HT-29 (cell line): ENCODE data around the gene PRMT7. TPM values are rescaled to one million over a fixed set of nuclear protein-coding genes. Genes with fewer than 3 reads are reported as not detected.
A peak's percentile ranks its signal among the peaks of the same experiment; 100 is the strongest.

ENCODE experiments used
- DNase-seq: peaks from one replicate; pipeline ENCODE4 v3.0.0-alpha.2; 2015; ENCODE audit warnings: low spot score
- total RNA-seq: library from RNA; depleted of rRNA; stranded (reverse); fragments of >200 nt; shearing (Covaris generic); gene quantifications from 2 replicates; pipeline ENCODE4 v1.2.3, GENCODE V29; 2014; rRNA removed

The PRMT7 gene
- total RNA-seq: 36.3 and 50.6 TPM in 2 replicates

GRCh38 chr16:68310774-68311511 lies at the start of gene PRMT7, which contains the start of gene SLC7A6OS:
TSS of gene PRMT7 (plus strand) at chr16:68311019. CDS start at chr16:68315980, 4,961 bp downstream.
TSS of gene SLC7A6OS (minus strand) at chr16:68310946. CDS start at chr16:68310926, 20 bp downstream.
- DNase-seq: peak; percentile 92

DNA sequence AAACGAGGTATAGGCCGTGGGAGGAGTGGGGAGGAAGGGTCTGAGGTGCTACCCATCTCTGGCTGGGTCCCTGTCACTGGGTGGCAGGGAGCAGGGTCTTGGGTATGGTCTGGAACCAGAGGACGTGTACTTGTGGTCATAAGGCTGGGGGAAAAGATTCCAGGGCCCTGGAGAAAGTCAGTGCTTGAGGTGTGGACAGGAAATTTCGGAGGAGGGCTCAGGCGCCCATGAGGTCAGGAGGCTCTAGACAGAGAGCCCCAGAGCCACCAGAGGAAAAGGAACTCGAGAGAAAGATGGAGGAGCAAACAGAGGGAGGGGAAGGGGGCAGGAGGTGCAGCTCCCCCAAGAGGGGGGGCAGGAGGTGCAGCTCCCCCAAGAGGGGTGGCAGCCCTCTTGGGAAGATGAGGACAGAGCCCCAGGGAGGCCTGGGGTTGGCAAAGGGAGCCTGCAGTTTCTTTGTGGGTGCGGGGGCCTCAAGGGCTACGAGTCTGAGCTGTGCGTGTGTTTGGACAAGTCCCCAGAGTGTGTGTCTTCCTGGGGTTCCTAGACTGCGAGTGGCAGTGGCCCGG lies 47.2 kb upstream of the PRMT7 start:
- DNase-seq: no peak

GRCh38 chr16:68264128-68265077 lies 46.4 kb upstream of the PRMT7 start, which contains the start of gene SLC7A6:
TSS of gene SLC7A6 (plus strand) at chr16:68264526. CDS start at chr16:68274727, 10,201 bp downstream.
- peak; percentile 85 for DNase-seq

- DNase-seq: peak; percentile 88
Observed at GRCh38 chr16:68265078-68265920, 45.5 kb upstream of the PRMT7 start.

GRCh38 chr16:68267612-68268405 lies 43.0 kb upstream of the PRMT7 start:
- peak; percentile 45 for DNase-seq

DNA sequence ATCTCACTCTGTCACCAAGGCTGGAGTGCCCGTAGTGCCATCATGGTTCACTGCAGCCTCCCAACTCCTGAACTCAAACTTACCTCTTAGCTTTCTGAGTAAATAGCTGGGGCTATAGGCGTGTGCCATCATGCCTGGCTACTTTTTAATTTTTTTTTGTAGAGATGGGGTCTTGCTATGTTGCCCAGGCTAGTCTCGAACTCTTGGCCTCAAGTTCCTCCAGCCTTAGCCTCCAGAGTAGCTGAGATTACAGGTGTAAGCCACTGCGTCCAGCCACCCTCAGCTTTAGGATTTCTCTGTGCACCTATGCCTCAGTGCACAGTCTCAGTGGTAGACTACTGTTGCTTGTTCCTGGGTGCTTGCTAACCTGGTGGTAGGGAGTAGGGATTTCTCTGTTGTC lies 41.0 kb upstream of the PRMT7 start:
- no peak for DNase-seq

DNA sequence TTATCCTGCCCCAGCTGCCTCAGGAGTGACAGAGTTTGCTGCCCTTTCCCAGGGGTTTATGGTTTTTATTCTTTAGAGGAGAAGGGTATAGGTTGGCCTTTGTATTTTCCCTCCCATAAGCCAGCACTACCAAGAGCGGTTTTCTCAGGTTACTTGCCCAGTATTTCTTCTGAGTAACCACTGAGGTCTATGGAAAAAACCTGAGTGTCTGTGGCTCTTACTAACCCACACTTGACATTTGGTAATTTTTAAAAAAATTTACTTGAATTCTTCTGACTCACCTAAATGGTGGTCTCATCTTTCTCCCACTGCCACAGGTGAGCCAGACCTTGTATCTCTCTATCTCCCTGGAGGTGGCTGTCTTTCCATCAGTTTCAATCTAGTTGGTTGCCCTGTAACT lies 40.5 kb upstream of the PRMT7 start:
- DNase-seq: no peak

- no peak for DNase-seq
Observed at GRCh38 chr16:68272507-68273209, 38.2 kb upstream of the PRMT7 start.

DNA sequence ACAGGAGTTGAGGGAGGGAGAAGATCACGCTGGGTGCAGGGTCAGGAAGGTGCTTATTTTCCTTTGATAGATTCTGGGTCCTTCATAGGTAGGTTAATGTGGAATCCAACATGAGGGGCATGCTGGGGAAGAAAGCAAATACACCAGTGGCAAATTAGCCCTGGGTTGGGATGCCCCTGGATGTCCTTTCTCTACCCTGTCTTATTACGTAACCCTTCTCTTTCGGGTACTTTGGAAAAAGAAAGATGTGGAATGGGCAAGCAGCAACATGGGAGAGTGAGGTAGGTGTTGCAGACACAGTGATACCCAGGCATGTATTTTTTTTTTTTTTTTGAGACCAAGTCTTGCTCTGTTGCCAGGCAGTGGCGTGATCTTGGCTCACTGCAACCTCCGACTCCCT lies 37.4 kb upstream of the PRMT7 start:
- DNase-seq: no peak

DNA sequence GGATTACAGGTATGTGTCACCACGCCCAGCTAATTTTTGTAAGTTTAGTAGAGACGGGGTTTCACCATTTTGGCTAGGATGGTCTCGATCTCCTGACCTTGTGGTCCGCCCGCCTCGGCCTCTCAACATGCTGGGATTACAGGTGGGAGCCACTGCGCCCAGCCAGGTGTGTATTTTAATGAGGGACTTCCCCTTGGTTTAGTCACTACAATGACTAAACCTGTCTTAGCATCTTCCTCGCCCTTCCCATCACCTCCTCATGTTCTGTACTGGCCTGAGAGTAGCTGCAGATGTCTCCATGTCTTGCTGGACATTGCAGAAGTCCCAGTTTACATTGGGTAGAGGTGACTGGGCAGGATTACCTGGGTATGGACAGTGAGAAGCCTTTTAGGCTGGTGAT lies 36.9 kb upstream of the PRMT7 start:
- no peak for DNase-seq

DNA sequence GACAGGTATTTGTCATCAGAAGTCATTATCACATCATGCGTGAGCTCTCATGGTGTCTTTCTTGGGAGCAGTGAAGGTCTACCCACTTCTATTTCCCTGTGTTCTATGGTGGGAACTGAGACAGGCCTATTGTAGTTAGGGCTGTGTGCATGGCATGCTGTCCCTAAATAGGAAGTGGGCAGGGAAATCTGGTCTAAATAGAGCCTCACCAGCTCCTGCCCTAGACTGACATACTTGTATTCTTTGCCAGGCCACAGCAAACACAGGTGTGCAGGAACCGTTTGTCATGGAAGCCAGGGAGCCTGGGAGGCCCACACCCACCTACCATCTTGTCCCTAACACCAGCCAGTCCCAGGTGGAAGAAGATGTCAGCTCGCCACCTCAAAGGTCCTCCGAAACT lies 36.4 kb upstream of the PRMT7 start:
- no peak for DNase-seq

- DNase-seq: no peak
Observed at GRCh38 chr16:68275611-68276191, 35.1 kb upstream of the PRMT7 start.

GRCh38 chr16:68276223-68276622 lies 34.6 kb upstream of the PRMT7 start:
- DNase-seq: no peak

- no peak for DNase-seq
Observed at GRCh38 chr16:68279726-68280558, 30.9 kb upstream of the PRMT7 start.

DNA sequence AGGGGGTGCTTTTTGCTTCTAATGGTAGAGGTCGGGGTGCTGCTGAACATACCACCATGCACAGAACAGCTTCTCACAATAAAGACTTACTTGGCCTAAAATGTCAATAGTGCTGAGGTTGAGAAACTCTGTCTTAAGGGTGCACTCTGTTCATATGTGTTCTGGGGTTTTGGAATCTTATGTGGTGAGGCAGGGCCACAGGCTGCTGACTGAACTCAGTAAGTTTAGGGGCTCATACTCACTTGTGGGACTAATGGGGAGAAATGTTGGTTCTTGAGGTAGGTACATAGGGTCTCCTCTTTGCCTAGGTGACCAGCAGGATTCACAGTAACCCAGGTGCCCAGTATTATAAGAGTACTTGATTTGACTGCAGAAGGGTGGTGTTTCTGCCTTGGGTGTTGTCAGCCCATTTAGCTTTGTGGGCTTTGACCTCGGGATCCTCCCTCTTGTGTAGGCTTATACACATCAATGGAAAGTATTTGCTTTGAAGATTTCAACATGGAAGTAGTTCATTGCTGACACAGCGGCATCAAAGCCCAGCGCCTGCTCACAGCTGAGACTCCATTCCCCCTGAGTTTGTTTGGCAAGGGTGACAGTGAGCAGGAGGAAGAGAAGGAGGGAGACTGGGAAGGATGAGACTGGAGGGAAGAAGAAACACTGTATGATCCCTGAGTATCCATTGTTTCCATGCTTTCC lies 29.3 kb upstream of the PRMT7 start:
- DNase-seq: no peak

DNA sequence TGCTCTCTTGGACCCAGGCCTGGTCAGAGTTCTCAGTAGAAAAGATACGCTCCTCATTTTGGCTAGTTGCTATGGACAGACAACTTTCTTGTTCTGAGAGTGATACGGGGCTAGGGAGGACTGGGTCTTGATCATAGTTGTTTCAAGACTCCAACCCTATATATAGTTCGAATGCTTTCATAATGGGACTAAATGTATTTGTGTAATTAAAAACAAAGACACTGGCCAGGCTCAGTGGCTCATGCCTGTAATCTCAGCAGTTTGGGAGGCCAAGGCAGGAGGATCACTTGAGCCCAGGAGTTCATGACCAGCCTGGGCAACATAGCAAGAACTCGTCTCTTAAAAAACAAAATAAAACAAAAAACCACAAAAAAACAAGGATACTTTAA lies 28.8 kb upstream of the PRMT7 start:
- no peak for DNase-seq

- no peak for DNase-seq
Observed at GRCh38 chr16:68283346-68283745, 27.5 kb upstream of the PRMT7 start.
